Suppressor macrophage treated with lipopolysaccharide for 4 hours (primary cell): Measurements from ENCODE around the gene PSKH1.
"Not testable (repeated sequence)": the region's sequence is repeated elsewhere in the genome, so short reads cannot be mapped to it uniquely, and the experiment has no call there.

ENCODE experiments used
- DNase-seq: peaks from one replicate; pipeline ENCODE4 v3.0.0-alpha.2; 2020

Gene PSKH1

DNA sequence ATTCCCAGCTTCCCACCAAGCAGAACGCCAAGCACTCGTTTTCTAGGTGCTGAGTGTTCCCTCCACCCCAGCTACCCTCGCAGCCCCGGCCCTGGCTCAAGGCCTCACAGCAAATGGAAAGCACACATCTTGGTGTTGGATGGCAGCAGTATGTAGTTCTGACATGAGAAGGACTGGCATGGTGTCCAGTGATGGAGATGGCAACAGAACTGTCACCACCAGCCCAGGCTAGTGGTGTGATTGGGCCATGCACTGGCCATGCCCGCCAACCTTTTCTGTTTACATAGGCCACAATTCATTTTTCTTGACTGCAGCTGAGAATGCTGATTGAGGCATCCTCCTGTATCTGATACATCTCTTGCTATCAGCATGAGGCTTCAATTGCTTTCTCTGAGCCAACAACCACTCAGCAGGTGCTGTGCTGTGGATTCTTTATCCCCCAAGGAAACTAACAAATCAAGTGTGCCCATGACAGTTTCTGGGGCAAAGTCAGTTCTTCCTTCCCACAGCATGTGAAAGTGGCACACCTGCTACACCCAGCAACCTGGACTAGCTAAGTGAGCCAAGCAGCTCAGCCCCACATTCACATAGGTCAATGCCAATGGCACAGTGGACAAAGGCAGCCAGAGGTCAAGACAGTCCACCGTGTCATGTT lies 71.5 kb downstream of the PSKH1 start:
- no peak for DNase-seq

DNA sequence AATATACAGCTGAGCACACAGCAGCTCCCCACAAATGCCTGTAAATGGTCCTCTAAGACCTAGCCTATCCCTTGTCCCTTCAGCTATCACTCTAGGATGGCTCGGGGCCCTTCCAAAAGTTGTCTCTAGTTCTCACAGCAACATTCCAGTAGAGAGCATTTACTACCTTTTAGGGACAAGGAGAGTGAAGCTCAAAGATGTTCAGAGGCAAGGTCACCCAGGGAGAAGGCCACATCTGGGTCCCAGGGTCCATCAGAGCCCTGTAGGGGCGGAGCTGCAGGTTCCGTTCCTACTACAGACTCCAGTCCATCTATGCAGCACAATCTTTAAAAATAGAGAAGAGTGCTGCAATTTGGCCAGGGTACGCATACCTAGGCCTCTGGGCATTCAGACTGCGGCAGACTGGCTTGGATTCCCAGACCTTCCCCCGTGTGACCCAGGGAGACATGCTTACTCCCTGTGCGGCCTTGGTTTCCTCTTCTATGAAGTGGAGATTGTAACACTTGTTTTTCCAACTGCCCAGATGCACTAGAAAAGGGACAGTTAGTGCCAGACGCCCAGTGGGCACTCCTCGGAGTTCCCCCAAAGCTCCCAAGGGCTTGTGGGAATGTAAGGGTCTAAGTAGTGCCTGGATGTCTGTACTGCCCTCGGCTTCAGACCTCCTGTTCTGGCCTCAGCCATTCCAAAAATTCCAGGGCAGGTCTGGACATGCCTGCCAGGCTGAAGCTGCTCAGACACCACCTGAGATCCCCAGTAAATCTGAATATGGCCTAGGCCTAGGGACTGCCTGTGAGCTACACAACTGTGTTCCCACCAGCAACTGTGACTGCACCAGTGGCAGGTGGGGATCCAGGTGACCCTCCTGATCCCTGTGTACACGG lies 72.9 kb downstream of the PSKH1 start:
- no peak for DNase-seq

DNA sequence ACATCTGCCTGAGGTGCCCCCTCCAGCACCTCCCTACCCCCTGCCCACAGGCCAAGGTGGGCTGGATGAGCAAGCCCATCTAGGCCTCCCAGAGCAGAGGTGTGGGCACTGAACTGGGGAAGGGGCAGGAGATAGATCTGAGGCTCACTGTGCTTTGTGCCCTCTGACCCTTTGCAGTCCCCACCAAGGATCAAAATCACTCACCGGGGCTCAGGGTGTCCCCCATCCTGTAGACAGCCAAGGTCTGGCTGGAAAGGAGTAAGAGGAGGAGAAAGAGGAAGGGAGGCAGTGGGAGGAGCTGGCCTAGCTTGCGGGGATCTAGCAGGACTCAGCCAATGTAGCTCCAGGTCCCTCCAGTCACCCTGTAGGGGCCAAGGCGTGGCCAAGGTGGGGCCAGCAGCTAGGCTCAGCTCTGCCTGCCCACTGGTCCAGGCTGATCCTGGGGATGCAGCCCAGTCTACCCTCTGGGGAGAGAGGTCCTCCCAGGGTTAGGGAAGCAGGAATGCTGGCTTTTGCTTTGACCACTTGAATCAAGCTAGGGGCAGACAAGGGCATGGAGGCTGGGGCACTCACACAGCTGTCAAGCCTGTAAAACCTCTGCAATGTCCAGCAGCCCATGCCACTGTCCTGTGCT lies 73.6 kb downstream of the PSKH1 start:
- DNase-seq = peak; percentile 18

DNA sequence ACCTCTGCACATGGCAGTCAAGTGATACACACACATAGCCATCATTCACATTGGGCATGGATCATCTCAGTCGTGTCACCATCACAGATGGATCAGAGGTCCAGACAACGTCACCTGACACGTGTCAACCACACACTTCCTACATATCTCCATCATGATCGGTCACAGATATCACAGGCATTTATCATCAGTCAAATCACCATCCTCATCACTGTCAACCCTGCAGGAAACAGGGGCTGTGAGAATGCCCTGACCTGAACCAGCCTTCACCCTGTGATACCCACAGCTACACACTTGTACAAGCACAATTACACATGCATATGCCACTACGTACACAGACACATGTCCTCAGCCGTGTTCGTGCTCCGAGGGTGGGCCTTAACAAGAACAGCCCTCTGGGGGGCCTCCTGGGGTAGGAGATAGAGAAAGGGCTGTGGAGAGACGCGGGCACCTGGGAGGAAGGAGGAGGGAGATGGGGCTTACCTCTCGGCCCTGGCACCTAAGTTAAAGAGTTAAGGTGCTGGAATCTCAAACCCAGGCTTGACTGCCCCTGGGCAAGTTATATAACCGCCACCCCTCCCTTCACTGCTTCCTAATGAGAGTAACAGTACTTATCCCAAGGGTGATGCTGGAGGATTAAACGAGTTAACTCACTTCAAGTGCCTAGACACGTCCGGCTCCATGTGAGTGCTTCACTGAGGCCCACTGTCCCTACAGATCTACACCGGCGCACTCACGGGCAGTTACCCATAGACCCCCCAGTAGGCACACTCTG lies 74.3 kb downstream of the PSKH1 start:
- DNase-seq = peak; percentile 21

DNA sequence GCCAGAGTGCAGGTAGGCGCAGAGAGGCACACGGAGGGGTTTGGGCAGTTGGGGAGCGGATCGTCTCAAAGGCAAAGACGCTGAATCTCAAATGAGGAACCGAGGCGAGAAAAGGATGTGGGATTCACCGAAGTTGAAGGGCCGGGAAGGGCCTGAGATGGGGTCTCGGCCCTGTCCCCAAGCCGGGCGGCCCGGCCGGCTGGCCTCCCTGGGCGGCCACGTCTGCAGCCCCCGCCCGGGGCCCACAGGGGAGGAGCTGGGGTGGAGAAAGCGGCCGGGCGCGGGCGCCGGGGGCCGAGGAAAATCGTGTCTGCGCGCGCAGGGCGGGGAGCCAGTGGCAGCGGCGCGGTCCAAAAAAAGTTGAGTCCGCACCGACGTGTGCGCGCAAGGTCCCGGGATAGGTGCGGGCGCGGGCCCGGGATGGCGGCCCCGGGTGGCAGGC lies 74.9 kb downstream of the PSKH1 start:
- DNase-seq = peak; percentile 35

DNA sequence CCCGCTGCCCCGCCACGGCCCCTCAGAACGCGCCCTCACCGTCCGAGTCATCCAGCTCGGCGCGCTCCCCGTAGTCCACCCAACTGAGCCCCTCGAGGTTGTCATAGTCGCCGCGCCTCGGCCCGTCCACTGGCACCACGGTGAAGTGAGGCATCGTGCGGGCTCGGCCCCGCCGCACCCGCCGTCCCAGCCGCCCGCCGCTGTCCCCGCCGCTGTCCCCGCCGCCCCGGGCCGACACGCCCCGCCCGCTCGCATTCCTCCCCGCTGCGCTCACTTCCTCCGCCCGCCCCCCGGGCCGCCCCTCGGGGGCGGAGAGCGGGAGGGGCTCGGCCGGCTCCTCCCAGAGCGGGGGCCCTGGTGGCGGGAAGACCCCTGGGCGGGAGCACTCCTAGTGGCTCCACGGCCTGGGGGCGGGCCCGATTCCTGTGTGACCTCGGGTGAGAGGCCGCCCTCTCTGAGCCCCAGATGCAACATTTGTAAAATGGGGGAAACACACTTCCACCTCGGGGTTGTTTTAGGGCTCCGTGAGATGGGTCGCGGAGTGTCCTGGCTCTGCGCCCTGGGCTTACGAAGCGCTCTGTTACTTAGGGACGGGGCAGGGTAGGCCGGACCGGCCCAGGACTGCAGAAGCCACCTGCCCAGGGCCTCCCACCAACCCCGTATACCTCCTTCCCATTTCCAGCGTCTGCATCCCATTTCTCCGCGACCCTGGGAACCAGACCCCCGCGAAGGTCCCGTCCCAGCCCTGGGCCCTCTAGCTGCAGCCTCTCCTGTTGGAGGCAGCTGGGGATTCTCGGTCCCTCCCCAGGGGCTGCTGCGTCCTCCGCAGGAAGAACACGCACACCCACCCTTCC lies 75.6 kb downstream of the PSKH1 start, which contains the start of gene SLC12A4:
Gene SLC12A4 (minus strand): TSS at position 238 of the 854 bp plus-strand sequence. CDS start 84 bp downstream, at position 154.
- DNase-seq = peak; percentile 78

DNA sequence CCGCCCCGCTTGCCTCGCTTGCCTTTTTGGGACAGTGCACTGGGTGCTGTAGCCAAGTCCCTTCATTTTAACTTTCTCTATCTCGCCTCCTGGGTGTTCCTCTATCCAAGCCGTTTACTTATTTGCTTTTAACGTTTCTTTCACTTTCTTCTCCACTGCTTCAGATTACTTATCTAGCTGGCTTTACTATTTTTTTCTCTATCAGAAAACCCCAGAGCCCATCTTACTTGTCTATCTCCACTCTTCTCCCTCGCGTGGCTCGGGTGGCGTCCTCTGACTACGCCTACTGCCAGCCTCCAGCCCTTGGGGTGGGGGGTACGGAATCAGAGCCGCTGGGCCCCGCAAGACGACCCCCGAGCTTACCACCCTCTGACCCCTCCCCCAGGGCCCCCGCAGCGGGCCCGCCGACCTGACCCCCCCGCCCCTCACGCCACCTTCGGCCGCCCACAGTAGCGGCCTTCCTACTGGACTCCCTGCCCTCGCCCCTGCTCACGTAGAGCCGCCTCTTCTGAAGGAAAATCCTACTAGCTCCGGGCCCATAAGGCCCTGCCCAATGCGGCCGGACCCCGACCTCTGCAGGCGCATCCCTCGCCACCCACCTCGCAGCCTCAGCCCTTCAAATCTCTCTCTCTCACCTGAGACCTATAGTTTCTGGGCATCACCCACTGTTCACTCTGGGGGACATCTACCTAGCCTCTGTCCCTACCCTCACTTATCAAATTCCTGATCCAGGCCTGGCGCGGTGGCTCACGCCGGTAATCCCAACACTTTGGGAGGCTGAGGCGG lies 76.4 kb downstream of the PSKH1 start:
- DNase-seq = peak; percentile 41

DNA sequence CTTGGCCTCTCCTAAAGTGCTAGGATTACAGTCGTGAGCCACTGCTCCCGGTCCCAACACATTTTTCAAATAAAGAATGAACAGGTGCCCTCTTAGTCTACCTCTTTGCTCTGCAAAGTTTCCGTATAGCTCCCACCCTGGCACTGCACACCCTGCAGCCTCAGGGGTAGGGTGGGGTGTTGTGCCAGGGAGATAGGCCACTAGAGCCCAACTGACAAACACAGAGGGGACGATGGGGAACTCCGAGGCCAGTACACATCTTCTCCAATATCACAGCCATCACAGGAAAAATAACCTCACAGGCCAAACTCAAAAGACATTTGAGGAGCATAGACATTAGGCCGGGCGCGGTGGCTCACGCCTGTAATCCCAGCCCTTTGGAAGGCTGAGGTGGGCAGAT lies 78.1 kb downstream of the PSKH1 start:
- no peak for DNase-seq

DNA sequence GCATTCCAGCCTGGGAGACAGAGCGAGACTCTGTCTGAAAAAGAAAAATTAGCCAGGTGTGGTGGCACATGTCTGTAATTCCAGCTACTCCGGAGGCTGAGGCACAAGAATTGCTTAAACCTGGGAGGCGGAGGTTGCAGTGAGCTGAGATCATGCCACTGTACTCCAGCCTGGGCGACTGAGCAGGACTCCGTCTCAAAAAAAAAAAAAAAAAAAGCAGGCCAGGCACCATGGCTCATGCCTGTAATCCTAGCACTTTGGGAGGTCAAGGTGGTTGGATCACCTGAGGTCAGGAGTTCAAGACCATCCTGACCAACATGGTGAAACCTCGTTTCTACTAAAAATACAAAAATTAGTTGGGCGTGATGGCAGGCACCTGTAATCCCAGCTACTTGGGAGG lies 79.2 kb downstream of the PSKH1 start:
- DNase-seq = not testable (repeated sequence)

DNA sequence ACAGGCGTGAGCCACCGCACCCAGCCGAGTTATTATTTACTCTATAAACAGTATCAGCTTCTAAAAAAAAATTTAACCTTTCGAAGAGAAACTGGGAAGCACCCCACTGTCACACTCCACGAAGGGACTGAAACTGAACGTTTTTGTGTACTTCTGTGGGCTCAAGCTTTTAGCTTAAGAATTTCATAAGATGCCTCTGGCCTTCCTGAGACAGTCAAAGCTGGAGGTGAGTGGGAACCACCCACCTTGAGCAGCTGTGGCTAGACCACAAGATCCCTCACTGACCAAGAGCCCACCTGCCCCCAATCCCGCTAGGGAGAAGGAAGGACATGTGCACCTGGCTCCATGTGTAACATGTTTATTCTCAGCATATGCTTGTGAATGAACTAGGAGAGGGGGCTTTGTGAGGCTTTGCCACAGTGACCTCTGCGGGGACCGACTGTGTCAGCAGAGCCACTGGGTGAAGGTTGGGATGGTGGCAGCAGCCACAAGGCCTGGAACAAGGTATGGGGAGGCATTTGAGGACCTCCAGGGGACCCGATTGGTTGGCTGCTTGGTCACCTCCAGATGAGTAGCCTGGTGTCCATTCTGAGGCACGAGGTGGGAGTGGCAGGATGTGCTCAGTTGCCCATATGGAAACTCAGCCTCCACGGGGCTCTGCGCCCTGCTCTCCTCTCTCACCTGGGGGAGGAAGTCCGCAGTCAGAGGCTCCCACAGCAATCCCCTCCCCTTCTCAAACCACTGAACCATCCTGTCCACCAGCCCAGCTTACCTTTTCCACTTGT lies 82.5 kb downstream of the PSKH1 start:
- no peak for DNase-seq

DNA sequence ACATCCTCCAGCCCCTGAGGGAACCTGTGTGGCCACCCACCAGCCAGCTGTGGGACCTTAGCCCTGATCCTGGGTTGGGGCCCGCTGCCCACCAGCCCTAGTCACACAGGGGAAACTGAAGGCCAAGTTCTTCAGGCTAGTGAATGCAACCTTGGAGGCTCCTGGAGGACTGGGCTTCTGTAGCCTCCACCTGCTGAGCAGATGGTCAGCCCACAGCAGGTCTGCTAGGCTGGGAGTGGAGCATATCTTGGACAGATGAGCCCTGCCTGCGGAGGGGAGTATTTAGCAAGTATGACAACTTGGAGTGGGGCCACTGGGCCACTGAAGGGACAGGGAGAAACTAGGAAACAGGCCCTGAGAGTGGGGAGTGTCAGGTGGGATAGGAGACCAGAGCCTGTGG lies 83.2 kb downstream of the PSKH1 start:
- no peak for DNase-seq

DNA sequence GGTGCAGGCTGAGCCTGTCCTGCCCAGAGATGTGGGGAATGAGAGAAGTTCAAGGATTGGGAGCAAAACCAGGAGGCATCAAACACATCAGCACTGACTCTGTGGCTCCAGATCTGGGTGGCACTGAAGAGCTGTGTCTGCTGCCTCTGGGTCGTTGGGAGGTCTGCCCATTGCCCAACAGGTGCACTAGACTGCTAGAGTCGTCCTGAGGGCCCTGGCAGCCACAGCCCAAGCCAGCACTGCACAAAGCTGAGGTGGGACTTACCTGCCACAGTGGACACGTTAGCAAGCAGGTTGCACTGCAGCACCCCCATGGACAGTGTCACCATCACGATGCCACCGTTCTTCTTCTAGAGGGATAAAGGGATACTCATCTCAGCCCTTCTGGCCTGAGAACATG lies 84.0 kb downstream of the PSKH1 start:
- DNase-seq = no peak

DNA sequence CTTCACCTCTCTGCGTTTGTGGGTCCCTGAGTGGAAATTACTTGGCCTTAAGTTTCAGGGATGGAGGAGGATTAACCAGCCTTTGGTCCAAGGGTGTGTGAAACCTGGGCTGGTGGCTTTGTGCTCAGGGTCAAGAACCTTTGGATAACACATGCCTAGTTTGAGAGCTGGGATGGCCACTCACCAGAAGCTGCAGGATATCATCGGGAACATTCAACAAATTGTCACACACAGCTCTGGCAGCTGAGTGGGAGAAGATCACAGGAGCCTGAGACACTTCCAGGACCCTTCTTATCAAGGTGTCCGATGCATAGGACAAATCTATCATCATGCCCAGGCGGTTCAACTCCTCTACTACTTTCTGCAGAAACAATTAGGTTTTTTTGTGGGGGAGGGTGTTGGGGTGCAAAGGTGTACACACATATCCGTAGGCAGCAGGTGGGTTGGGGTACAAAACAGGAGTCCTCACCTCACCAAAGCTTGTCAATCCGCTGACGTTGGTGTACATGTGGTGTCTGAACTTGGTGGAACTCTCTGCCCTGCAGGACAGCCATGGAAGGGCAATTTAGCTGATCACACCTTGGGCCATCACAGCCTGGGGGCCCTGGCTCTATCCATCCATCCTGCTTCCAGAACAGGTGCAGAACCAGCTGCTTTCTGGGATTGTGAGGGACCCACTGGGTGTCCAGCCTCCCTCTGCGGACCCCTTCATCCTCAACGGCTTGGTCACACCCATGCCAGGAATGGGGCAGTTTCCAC lies 84.6 kb downstream of the PSKH1 start:
- DNase-seq = no peak
